Measurements from ENCODE around the gene RFTN2.
"Not testable (repeated sequence)": the region's sequence is repeated elsewhere in the genome, so short reads cannot be mapped to it uniquely, and the experiment has no call there.

Gene RFTN2

GRCh38 chr2:197674591-197674990 is 796 bp downstream of the RFTN2 start:
- DNase-seq = no peak

DNA sequence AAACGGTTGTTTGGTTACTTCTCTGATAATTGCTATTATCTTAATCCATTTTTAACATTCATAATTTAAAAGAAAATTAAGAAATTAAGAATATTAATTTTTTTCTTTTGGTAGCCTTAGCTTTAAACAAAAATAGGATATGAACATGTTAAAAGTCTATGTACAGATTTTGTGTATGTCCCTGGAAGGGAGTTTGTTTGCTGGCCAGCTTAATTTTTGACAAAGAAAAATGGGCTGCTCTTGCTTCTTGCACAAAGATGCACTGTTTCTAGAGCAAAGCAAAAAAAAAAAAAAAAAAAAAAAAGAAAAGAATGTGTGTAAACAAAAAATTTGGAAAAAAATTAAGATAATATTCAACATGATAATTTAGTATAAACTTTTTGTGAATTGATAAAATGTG is 1.3 kb downstream of the RFTN2 start:
- no peak for DNase-seq

DNA sequence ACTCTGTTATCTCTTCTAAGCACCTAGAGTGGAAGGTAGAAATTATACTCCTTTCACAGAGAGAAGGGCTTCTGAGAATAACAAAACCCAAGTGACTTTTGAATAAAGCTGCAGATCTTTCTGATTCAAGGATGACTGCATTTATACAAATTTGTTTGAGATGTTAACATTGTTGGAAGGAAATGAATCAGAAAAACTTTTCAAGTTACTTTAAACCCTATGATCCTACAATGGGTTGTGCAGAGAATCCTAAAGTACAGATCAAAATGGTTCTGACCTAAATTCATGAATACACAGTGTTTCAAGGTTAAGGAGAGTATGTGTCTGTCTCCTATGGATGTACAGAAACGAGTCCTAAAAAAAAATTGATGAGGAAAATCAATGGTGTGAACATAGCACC is 1.8 kb downstream of the RFTN2 start:
- no peak for DNase-seq

DNA sequence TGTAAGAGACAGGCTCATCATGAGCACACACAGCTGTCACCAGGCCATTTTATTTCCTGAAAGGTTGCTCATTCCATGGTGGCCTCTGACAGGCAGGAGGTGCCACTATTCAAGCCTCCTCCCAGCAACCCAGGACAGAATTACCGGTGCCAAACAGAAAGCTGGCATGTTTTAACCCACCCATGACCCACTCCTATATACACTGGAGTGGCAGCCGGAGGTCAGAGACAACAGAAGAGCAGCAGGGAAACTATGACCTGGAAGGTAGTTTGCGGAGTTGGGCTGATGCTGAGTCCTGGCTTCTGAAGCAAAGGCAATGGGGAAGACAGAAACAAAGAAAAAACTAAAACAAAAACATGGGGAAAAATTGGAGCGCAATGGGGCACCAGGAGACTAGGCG is 2.3 kb downstream of the RFTN2 start:
- no peak for DNase-seq

DNA sequence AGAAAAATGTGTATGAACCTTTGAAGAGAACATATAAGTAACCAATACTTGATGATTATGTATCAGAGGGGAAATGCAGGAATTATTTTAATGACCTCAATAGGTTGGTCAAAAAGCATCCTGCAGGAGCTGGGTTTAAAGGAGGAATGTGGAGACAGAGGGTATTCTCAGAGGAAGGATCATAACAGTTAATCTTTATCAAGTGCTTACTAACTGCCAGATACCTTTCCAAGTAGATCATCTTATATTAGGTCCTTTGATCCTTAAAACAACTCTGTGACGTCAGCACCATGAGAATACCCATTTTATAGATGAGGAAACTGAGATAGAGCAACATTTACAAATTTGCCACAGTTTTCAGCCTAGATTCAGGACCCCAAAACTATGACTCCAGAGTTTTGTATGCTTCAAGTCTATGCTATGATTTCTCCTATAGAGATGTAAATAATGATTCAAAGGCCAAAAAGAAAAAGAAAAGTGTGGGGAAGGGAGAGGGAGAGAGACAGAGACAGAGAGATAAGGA is 3.0 kb downstream of the RFTN2 start:
- DNase-seq = no peak

DNA sequence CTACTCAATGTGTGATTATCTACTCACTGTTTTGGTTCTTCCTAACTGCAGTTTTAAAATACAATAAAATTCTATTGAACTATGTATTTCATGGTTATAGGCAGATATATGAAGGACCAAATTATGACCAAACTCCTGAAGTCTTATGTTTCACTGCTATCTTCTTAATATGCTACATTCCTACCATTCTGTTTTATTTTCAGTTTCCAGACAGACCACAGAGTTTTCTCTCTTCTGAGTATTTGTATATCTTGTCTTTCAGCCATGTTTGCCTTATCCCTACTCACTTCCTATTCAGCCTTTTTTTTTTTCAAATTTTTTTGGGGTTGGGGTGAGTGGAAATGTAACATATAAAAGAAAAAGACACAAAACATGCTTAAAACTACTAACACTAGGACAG is 6.3 kb downstream of the RFTN2 start:
- DNase-seq = no peak

GRCh38 chr2:197668296-197668695 is 7.1 kb downstream of the RFTN2 start:
- no peak for DNase-seq

GRCh38 chr2:197666277-197666676 is 9.1 kb downstream of the RFTN2 start:
- DNase-seq = no peak

- no peak for DNase-seq
These were observed 13.8 kb downstream of the RFTN2 start for GRCh38 chr2:197661626-197662025.

DNA sequence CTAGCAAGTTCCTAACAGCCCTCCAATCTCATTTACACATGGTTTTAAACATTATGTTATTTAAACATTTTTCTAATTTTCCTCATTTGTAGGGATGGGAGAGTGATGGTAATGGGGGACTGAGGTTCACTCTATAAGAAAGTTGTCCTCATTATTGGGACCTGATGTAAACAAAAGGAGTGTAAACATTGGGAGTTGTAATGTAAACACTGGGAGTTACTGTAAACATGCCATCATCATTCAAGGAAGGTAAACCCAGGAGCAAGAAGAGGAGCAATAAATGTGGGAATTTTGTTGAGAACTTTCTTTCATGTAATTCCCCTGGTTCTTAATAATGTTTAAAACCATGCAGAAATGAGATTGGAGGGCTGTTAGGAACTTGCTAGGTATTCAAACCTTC is 17.8 kb downstream of the RFTN2 start:
- no peak for DNase-seq

DNA sequence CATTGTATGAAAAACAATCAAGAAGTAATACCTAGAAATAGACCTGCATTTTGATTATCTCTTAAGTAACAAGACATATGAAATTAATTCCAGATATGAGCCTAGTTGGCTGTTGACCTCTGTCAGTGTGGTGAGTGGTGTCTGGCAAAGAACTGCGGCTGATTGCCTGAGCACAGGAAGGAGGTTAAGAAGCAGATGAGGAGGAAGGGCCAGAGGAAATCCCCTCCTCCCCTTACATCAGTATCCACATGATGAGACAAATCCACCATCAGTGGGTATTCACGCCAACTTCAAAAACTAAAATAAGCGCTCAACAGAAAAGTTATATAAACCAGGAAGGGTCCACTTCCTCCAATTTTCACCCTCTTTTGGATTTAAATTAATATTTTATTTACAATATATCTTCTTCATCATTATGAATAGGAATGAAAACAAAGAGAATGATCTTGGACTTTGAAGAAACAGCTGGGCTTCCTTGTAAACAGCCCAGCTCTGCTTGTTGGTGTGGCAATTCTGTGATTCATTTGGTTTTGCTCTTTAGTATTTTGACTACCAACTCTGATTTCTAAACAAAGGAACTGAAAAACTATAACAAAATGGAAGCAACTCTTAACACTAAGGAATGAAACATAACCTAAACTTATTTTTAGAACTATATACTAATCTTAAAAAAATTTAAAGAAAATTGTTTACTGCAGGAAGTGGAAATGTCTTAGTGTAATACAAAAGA is 27.3 kb downstream of the RFTN2 start:
- DNase-seq = no peak

DNA sequence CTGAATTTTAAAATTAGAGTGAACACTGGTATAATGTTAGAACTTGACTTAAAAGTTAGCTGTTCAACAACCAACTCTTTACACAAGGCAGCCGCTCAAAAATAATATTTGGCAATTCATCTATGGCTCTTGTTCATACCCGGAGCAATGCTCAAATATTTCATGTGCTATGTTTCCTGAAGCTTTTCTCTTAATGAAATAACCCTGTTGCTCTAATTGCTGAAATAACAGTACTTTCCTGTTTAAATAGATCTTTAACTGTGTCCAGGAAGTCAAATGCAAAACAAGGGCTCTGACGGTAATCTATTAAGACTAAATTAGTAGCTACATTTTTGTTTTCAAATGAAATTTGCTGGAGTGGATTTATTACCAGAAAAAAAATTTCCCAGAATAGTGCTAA is 33.7 kb downstream of the RFTN2 start:
- DNase-seq = no peak

- DNase-seq = not testable (repeated sequence)
These were observed 34.7 kb downstream of the RFTN2 start for GRCh38 chr2:197640571-197641122.

- DNase-seq = no peak
These were observed 42.2 kb downstream of the RFTN2 start for GRCh38 chr2:197633109-197633657.

DNA sequence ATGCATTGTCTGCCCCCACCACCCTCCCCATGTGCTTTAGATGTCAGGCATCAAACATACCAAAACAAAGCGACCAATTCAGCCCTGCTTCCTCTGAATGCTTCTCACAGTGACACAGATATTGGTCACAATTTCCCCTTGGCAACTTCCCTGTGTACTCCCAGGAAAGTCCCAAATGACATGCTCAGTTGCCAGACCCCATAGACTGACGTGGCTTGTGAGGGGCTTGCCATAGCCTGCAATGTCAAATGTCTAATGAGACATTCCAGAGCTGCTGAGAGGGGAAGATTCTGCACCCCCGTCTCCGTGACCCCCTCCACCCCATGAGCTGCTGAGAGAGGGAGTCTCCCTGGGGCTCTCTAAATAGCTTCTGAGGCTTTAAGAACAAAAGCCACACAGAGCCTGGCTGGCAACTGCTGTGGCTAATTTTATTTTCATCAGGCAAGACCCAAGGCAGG is 47.3 kb downstream of the RFTN2 start:
- DNase-seq = no peak

DNA sequence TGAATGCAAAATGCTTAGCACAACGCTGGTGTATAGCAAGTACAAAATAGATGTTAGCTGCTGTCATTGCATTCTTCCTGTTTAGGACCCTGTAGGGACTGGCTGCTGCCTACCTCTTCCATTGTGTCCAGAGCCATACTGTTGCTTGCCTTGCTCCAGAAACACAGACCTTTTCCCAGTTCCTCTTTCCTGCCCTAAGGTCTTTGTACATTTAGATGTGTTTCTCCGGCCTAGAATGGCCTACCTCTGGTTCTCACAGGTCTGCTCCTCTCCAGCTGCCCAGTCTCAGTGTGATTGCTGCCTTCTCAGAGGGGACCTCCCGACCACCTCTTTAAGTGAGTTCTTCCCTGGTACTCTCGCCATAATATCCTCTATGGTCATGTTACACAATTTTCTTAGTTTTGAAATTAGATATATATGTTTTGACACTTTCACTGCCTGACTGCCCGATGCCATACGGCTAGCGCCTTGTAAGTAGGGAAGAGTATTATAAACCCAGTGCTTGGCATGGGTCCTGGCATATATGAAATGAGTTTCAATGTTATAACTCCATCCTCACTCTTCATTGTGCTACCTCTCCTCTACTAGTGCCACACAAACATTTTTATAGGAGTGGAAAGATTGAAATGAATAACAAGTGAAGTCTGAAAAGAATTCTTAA is 48.3 kb downstream of the RFTN2 start:
- no peak for DNase-seq

DNA sequence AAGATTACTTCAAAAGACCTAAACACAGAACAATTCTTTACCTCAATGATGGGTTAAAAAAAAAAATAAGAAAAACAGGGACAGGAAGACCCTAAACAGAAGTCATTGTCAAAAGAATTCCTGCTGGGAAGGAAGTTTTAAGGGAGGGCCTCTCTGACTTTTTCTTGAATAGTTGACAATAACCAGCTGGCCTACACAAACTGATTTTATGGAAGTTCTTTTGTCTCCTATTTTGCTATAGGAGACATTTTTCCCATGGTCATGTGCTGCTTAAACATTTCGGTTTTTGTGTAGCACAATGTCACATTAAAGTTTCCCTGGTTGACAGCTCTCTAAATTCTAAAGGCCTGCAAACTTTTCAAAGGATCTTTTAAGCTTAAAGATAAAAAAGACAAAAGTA is 55.3 kb downstream of the RFTN2 start:
- DNase-seq = no peak

DNA sequence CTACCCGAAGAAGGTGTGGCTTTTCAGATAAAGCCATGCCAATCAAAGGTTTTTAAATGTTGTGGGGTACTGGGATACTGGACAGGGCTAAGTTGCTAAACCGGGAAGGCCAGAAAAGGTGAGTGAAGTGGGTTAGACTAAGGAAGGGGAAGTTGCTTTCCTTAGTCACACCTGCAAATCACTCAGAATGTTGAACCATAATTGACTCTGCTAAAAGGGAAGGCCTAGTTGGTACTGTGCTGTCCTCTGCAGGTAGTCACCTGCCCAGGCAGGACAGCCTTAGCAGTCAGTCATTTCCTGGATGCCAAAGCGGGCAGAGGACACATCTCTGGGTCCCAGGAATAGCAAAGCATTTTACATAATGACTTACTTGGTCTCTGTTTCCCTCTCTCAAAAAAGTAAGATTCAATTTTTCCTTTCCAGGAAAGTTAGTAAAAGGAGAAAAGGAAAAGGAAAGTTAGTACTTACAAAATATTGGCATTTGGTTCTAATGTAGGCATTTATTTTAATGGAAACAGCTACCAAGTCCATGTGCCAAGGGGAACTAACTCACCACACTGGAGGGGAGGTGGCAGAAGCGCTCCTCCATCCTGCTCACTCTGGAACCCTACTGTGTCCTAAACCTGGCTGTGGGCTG is 60.3 kb downstream of the RFTN2 start:
- no peak for DNase-seq

GRCh38 chr2:197614532-197614931 is 60.9 kb downstream of the RFTN2 start:
- no peak for DNase-seq

DNA sequence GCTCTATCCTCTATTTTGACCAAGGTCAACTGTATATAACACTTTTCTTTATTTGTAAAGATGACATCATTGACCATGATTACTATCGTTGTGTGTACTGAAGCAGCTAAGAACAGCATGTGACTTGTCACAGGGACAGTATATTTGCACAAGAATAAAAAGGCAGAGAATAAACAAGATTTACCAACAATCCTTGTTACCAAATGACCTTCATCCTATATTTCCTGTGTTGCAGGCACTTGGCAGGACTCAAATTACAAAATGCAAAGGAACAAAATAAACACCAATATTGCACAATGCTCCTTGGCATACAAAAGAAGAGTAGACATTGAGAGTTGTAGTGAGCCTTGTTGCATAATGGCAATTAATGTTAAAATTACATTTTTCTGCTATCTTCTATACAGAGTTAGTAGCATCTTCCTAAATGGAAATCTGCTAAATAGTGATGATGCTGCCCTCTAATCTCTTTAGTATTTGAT is 61.8 kb downstream of the RFTN2 start:
- DNase-seq = no peak

GRCh38 chr2:197606180-197606579 is 69.2 kb downstream of the RFTN2 start:
- DNase-seq = no peak

- DNase-seq = no peak
These were observed 71.1 kb downstream of the RFTN2 start for GRCh38 chr2:197604117-197604860.

Measured in NCI-H1092 (cell line).